ENCODE results near the gene ELF1. TPM values are rescaled to one million over a fixed set of nuclear protein-coding genes. Genes with fewer than 3 reads are reported as not detected.

Gene ELF1
- total RNA-seq, 4 donors from 2014 or later, result 61.9 to 84.5 (median 71.5) TPM

GRCh38 chr13:41054212-41054877 lies 35.2 kb upstream of the ELF1 start:
- no peak overlapping the region for H3K4me3 ChIP-seq
- 42 to 50% methylated on average over 9 of the region's 9 CpGs for WGBS, 2 donors
- no peak for DNase-seq
- H3K27ac ChIP-seq, result peak overlapping the region in 2 of 4 donors; percentile 59 to 68
- no peaks in the 10 kb centered on the region for H3K27me3 ChIP-seq
- intact Hi-C loops (cut with DNase I), result no loop called here
- no peaks in the 10 kb centered on the region for H3K36me3 ChIP-seq
- no peaks in the 10 kb centered on the region for H3K9me3 ChIP-seq
- TF ChIP-seq CTCF (IDR thresholded peaks at IDR 0.05), result peak; percentile 36 to 66 (median 50)
- no peak for TF ChIP-seq POLR2A (IDR thresholded peaks at IDR 0.05)
- H3K4me1 ChIP-seq, result peaks cover 22 to 96% (median 50%) of the 10 kb centered on the region in 3 donors

DNA sequence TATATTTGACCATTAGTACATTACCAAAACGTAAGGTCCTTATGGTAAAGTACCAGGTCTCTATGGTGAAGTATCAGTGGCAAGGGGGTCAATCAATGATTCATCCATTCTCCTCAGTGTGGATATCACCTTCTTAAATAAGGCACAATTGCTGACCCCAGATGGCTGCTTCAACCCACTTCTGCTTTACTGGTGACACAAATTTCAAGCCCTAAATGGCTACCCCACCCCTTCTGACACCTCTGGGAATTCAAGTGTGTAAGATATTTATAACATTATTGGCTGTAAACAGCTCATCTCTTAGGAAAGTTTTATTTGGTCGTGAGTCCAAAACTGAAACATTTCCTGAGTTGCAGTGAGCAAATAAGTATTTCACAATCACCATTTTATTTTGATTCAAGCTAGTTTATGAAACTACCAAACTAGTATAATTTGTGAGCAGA lies 34.3 kb upstream of the ELF1 start:
- peaks cover 19 to 95% (median 45%) of the 10 kb centered on the region in 3 donors for H3K4me1 ChIP-seq
- H3K9me3 ChIP-seq, result no peaks in the 10 kb centered on the region
- H3K27ac ChIP-seq, result peak overlapping the region; percentile 19 to 77 (median 64)
- DNase-seq, result no peak
- peak overlapping the region in 1 of 4 donors; percentile 0 for H3K4me3 ChIP-seq
- 46 to 52% methylated on average over 2 of the region's 2 CpGs for WGBS, 2 donors
- TF ChIP-seq POLR2A (IDR thresholded peaks at IDR 0.05) (no peak), CTCF (IDR thresholded peaks at IDR 0.05) (no peak)
- H3K27me3 ChIP-seq, result no peaks in the 10 kb centered on the region
- peaks cover 0 to 1% (median 0%) of the 10 kb centered on the region in 3 donors for H3K36me3 ChIP-seq
- intact Hi-C loops (cut with DNase I), result no loop called here

DNA sequence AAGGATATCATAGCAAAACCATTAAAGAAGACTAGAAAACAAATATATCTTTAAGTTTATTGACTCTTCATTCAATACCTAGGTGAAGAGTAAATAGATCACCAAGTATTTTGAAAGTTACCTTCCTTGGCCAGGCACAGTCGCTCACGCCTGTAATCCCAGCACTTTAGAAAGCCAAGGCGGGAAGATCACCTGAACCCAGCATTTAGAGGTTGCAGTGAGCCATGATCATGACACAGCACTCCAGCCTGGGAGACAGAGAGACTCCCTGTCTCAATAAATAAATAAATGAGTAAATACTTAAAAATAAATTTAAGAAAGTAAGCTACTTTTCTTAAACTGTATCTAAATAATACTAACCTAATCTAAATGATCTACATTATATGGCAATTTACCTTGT lies 33.3 kb upstream of the ELF1 start:
- peaks cover 0 to 11% (median 0%) of the 10 kb centered on the region in 3 donors for H3K36me3 ChIP-seq
- no peak for TF ChIP-seq POLR2A (IDR thresholded peaks at IDR 0.05)
- TF ChIP-seq CTCF (IDR thresholded peaks at IDR 0.05), result no peak
- peaks cover 0 to 3% (median 0%) of the 10 kb centered on the region in 3 donors for H3K9me3 ChIP-seq
- DNase-seq, result no peak
- H3K27me3 ChIP-seq, result no peaks in the 10 kb centered on the region
- peaks cover 13 to 86% (median 36%) of the 10 kb centered on the region in 3 donors for H3K4me1 ChIP-seq
- intact Hi-C loops (cut with DNase I), result no loop called here
- H3K4me3 ChIP-seq, result no peak overlapping the region
- peak overlapping the region in 2 of 4 donors; percentile 59 to 68 for H3K27ac ChIP-seq
- WGBS, 2 donors, result 66 to 71% methylated on average over 3 of the region's 3 CpGs

- intact Hi-C loops (cut with DNase I), result no loop called here
- 72 to 79% methylated on average over 4 of the region's 4 CpGs for WGBS, 2 donors
- Histone ChIP-seq H3K27me3 (no peaks in the 10 kb centered on the region), H3K9me3 (peaks cover 0 to 3% (median 0%) of the 10 kb centered on the region in 3 donors), H3K4me1 (peaks cover 10 to 59% (median 26%) of the 10 kb centered on the region in 3 donors), H3K27ac (no peak overlapping the region), H3K4me3 (no peak overlapping the region), H3K36me3 (peaks cover 0 to 18% (median 0%) of the 10 kb centered on the region in 3 donors)
- DNase-seq, result no peak
- TF ChIP-seq POLR2A (IDR thresholded peaks at IDR 0.05), result no peak
- no peak for TF ChIP-seq CTCF (IDR thresholded peaks at IDR 0.05)
These were observed 30.6 kb upstream of the ELF1 start for GRCh38 chr13:41049480-41050440.

All from esophagus squamous epithelium (tissue), 5 donors.